Measurements from ENCODE around the gene GPR137B. TPM values are rescaled to one million over a fixed set of nuclear protein-coding genes. Genes with fewer than 3 reads are reported as not detected.

GPR137B gene
- total and polyA plus RNA-seq, 2 of the 13 experiments (the other 11 are each of a cell fraction or from before 2014, with no cell fraction given): 0.31 to 0.41 TPM

GRCh38 chr1:236143104-236143948 lies 987 bp downstream of the GPR137B start (continued):
- TF ChIP-seq ZBTB14 (CRISPR knock-in tag; IDR thresholded peaks at IDR 0.05) (0 out of 2 replicates have a peak, but pooled peaks have one; percentile 4), MTA1 (CRISPR knock-in tag; IDR thresholded peaks at IDR 0.05; ENCODE audit: borderline replicate concordance) (0 out of 2 replicates have a peak, but pooled peaks have one; percentile 29)

GRCh38 chr1:236144033-236144432 lies 1.7 kb downstream of the GPR137B start:
- no peaks in the 10 kb centered on the region for H3K9me3 ChIP-seq (ENCODE audit: low read length)
- in situ Hi-C loops (cut with HindIII; ENCODE audit: extremely low pct_ligation_motif_present, low pct_unique_long_range_greater_than_20kb) (no loop called here), intact Hi-C loops (cut with micrococcal nuclease; ENCODE audit: unreplicated experiment) (no loop called here)
- no peak for ATAC-seq
- no peak for DNase-seq (ENCODE audit: low spot score)
- 80% methylated on average over 14 of the region's 14 CpGs for WGBS (ENCODE audit: low lambda C conversion rate)
- POLR2A ChIA-PET: no interaction called here
- H4K20me1 ChIP-seq (ENCODE audit: insufficient read depth, low read length): no peaks in the 10 kb centered on the region
- no peak overlapping the region for H3K4me3 ChIP-seq (replicated peaks in 1 of 3; ENCODE audit: insufficient read depth in 1 of 3, low read depth in 2 of 3, low read length in 3 of 3)
- no peak overlapping the region for H3K27ac ChIP-seq (ENCODE audit: extremely low read length, insufficient read depth, low read length)
- H3K79me2 ChIP-seq (ENCODE audit: insufficient read depth, low read length): no peaks in the 10 kb centered on the region
- H3K4me1 ChIP-seq (ENCODE audit: insufficient read depth, low read length): peaks cover 19% of the 10 kb centered on the region; the same call in 1 of the 2 replicates
- no TSS peak for BruUV-seq (replicated peaks)
- H3K4me2 ChIP-seq (ENCODE audit: low read depth, low read length): no peak overlapping the region
- H3K36me3 ChIP-seq (replicated peaks in 1 of 2; ENCODE audit: control insufficient read depth in 1 of 2, insufficient read depth in 2 of 2, low read length in 2 of 2): no peaks in the 10 kb centered on the region
- H2AFZ ChIP-seq (ENCODE audit: low read length): no peak overlapping the region
- FAIRE-seq: no peak
- CTCF ChIA-PET (ENCODE audit: low intra/inter-chr PET ratio, low total read pairs): no interaction called here
- H3K9ac ChIP-seq (ENCODE audit: insufficient read depth, low read depth, low read length): no peak overlapping the region
- H3K27me3 ChIP-seq (ENCODE audit: control insufficient read depth in 1 of 2, insufficient read depth in 2 of 2, low read length in 2 of 2): peaks cover 4 to 55% of the 10 kb centered on the region in 2 experiments; a peak in 4 of 5 replicates
- TF ChIP-seq ZNF687 (CRISPR knock-in tag; IDR thresholded peaks at IDR 0.05) (no peak), HOXA9 (CRISPR knock-in tag; IDR thresholded peaks at IDR 0.05; ENCODE audit: borderline replicate concordance) (no peak), SOX13 (IDR thresholded peaks at IDR 0.05) (no peak), SOX13 (CRISPR knock-in tag; conservative IDR thresholded peaks at IDR 0.05 in 1 of 2, IDR thresholded peaks at IDR 0.05 in 1 of 2) (no peak), ZHX1 (CRISPR knock-in tag; IDR thresholded peaks at IDR 0.05; ENCODE audit: low read depth) (no peak), NR2F1 (CRISPR knock-in tag; IDR thresholded peaks at IDR 0.05) (no peak), ZNF30 (CRISPR knock-in tag; IDR thresholded peaks at IDR 0.05) (no peak), PBX3 (CRISPR knock-in tag; IDR thresholded peaks at IDR 0.05; ENCODE audit: borderline replicate concordance) (no peak)

Data from HepG2 (cell line).